ENCODE data around the gene CDK5.
A peak's percentile ranks its signal among the peaks of the same experiment; 100 is the strongest.
"Not testable (repeated sequence)": the region's sequence is repeated elsewhere in the genome, so short reads cannot be mapped to it uniquely, and the experiment has no call there.

Gene CDK5

DNA sequence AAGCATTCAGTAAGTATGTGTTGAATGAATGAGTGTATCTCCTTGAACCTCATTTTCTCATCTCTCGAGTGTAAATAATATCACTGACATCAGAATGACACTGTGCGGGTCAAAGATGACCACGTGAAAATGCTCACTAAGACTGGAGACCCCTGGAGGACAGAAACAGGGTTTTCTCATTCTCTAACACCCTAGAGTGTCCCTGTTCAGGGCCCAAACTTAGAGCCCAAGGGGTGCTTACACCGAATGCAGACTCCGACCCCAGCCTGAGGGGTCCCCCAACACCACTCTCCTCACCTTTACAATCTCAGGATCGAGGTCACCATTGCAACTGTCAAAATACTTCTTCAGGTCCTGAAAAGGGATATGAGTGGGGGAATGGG is 1.4 kb downstream of the CDK5 start:
- no peak for DNase-seq

DNA sequence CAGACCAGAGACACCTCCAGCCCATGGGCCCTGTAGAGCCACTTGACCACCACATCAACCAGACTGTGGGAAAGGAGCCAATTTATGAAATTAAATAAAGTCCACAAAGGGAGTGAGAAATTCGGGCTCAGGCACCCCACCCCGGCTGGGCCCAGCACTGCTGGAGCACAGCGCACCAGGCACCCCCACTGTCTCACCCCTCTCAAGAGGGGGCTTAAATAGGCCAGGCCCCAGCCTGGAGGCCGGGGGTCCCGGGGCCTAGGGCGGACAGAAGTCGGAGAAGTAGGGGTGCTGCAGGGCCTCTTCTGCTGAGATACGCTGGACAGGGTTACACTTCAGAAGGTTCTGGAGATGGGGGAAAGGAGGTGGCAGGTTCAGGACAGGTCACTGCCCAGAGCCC is 3.9 kb downstream of the CDK5 start:
- DNase-seq: no peak

DNA sequence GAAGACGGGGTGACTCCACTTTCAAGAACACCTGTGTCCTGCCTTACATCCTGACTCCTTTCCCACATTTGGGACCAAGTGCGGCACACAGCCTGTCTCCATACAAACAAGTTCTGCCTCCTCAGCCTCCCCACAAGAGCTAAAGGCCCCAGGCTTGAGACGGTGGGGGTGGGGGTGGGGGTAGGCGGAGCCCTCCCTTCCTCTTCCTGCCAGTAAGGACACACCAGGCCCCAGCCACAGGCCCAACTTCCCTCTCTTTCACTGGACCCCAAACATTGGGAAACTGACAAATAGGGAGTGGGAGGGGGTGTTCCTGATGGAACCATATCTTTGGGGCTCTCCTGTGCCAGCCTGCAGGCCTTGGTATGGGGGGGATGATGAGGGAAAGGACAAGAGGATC is 4.6 kb downstream of the CDK5 start:
- DNase-seq: no peak

DNA sequence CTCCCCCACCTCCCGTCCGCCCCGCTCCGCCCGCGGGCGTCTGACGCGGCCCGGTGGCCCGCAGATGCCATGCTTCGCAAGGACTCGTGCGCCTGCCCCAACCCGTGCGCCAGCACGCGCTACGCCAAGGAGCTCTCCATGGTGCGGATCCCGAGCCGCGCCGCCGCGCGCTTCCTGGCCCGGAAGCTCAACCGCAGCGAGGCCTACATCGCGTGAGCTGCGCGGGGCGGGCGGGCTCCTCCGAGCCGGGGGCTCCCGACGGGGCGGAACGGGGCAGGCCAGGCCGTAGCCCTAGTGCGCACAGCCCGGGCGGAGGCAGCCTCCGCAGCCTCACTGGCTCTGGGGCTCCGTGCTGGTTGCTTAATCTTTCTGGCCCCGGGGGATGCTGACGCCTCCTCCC is 6.6 kb downstream of the CDK5 start:
- no peak for DNase-seq

DNA sequence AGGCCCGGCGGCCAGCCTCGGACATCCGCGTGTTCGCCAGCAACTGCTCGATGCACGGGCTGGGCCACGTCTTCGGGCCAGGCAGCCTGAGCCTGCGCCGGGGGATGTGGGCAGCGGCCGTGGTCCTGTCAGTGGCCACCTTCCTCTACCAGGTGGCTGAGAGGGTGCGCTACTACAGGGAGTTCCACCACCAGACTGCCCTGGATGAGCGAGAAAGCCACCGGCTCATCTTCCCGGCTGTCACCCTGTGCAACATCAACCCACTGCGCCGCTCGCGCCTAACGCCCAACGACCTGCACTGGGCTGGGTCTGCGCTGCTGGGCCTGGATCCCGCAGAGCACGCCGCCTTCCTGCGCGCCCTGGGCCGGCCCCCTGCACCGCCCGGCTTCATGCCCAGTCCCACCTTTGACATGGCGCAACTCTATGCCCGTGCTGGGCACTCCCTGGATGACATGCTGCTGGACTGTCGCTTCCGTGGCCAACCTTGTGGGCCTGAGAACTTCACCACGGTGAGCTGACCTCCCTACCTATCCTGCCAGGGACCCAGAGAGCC is 8.7 kb downstream of the CDK5 start:
- DNase-seq: no peak

DNA sequence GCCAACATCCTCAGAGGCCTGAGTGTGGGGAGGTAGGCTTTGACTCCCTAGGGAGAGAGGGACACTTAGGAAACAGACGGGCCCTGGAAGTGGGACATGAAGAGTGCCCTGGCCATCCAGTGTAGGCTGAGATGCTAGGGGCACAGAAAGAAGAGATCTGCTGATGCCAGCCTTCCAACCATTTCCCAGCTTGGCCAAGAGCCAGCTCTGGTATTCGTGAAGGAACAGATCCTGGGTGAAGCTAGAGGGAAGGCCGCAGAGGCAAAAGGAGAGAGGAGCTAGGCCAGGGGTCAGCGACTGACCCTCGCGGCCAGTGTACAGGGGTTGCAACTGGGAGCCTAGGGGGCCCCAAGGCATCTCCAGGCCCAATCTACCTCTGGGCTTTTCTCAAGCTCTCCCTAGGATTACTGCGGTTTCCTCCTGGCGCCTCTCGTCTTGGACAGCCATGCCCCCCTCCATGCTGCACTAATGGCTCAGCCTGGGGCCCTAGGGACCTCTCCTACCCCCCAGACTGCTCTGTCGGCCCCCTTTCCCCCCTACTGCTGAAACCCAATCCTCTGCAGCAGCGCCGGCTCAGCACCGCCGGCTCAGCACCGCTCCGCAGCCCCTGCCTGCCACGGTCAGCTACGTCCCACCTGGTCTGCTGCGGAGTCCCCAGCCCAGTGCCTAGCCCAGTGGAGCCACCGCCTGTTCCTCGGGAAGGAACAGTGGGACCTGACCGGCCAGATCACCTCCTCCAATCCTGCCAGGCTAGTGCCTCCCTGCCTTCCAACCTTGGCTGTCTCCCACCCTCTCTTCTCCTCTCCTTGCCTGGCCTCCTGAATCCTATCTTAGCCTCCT is 9.5 kb downstream of the CDK5 start, which contains the start of gene ASIC3:
Gene ASIC3, plus strand, starts transcription at position 556 of the 840 bp plus-strand sequence. CDS start 355 bp downstream, outside the sequence.
- DNase-seq: no peak

DNA sequence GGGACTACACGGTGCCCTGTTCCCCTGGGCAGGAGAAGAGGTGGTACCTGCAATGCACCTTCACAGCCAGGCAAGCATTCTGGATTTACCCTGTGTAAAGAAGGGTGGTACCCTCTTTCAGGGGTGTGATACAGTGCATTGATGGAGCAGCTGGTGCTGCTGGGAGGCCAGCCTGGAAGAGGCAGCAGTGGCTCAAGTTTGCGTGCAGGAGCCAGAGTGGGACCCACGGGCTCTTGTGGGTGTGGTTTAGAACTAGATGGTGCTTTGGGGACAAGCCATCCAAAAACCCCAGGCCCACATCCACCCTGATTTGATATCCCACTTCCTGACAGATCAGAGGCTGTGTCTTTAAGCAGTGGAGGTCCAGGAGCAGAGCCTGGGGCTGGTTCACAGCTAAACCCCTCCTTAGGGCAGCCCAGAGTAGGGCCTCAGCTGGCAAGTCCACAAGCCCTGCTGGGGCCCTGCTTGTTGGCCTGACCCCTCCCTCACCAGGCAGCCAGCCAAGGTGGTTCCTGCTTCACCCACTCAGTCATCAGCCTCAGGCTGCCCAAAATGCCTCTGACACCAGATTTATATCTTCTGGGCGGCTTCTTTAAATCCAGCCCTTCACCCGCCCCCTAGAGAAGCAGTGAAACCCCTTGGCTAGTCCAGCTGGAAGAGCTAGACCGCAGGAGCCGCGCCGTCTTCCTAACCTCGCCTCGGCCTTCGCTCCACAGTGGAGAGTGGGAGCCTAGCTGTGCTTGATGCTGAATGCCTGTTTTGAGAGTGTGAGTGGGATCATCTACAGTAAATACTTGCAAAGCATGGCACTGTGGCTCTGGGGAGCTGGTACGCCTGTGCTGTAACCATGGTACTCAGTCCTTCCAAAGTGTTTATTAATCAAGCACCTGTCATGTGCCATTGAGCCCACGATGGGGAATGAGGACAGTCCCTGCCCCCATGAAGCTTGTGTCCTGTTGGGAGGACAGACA is 10.8 kb downstream of the CDK5 start:
- DNase-seq: peak; percentile 42 to 51

DNA sequence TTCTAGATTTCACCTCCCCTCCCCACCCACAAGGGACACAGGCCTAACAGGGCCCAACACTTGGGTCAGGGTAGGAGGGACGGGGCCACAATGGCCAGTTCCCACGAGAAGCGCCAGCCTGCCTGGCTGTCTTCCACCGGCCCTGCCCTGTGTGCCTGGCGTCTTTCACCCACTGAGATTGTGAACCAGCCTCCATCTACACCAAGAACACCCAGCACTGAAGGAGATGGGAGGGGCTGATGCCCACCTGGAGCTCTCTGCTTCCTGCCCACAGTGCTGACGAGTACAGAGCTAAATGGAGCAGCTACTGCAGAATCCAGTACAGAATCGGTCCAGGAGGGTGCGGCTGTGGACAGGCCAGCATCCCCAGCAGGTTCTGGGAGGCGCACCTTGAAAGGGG is 11.7 kb downstream of the CDK5 start:
- no peak for DNase-seq

DNA sequence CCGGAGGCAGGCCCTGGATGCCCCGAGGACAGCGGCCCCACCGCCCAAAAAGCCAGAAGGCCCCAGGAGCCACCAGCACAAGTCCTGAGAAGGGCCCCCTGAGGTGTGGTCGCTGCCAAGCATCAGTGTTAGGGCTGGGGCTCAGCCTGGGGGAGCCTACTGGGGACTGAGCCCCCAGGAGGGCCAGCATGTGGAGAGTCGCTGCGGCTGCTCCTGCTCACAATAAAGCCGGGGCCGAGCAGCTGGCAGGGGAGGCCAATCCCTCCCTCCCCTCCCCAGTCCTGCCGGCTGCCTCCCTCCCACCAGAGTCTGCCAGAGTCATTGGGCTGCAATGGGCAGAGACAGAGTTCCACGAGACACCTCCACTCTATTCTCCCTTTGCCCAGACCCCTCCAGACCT is 12.4 kb downstream of the CDK5 start:
- no peak for DNase-seq

DNA sequence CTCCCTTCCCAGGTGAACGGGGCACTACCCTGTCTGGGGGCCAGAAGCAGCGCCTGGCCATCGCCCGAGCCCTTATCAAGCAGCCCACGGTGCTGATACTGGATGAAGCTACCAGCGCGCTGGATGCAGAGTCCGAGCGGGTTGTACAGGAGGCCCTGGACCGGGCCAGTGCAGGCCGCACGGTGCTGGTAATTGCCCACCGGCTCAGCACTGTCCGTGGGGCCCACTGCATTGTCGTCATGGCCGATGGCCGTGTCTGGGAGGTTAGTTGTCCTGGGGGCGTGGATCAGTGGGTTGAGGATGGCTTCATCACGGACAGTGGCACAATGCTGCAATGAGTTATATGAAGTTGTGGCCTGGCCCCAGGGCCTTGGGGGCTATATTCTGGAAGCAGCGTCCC is 13.7 kb downstream of the CDK5 start:
- no peak for DNase-seq

DNA sequence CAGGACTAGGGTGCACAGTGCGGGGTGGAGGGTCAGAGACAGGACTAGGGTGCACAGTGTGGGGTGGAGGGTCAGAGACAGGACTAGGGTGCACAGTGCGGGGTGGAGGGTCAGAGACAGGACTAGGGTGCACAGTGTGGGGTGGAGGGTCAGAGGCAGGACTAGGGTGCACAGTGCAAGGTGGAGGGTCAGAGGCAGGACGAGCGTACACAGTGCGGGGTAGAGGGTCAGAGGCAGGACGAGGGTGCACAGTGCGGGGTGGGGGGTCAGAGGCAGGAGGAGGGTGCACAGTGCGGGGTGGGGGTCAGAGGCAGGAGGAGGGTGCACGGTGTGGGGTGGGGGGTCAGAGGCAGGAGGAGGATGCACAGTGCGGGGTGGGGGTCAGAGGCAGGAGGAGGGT is 14.2 kb downstream of the CDK5 start:
- not testable (repeated sequence) for DNase-seq

DNA sequence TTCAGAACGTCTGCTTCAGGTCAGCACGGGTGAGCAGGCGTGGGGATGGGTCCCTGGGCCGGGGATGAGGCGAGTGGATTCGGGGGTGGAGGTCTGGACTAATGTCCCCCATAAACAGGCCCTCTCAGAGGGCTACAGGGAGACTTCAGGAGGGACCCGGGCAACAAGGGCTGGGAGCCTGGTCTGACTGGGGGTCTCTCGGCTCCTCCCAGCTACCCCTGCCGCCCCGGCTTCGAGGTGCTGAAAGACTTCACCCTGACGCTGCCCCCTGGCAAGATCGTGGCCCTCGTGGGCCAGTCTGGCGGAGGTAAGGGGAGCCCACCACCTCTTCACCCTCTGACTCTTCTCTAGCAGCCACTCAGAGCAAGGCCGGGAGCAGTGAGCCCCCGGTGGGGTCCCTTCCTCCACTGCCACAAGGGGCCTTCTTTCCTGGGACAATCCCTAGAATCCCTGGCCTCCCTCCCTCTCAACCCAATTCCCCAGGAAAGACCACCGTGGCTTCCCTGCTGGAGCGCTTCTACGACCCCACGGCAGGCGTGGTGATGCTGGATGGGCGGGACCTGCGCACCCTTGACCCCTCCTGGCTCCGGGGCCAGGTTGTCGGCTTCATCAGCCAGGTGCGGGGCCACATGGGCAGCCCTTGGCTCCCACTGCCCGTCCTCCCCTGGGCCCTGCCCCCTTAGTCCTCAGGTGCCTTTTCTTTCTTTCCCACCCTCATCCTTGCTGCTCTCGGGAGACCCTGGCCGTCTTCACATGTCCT is 16.9 kb downstream of the CDK5 start:
- no peak for DNase-seq

DNA sequence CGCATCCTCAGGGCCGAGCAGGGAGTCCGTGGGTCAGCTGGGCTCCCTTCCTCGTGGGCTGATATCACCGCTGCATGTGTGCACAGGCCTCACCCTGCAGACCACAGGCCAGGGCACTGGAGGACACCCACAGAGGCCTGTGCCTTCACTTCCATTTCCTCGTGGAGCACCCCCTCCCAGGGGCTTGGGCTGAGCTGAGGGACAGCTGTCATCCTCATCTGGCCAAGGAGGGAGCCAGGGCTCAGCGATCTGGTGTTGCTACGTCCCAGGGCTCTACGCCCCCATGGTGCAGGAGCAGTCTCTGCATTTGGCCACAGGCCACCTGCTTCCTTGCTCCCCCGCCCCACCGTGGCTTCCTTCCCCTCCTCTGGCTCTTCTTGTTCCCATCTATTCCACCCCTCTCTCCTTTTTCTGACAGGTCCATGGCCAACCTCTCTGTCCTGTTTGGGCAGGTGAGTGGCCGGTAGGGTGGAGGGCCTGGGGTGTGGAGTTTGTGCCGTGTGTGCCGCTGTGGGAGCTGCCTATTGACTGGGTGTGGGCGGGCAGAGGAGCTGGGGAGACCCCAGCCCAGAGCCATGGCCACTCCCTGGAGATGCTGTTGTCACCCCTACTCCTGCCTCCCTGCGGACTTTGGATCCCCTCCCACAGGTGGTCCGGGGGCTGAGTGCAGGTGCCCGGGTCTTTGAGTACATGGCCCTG is 17.7 kb downstream of the CDK5 start:
- DNase-seq: no peak

DNA sequence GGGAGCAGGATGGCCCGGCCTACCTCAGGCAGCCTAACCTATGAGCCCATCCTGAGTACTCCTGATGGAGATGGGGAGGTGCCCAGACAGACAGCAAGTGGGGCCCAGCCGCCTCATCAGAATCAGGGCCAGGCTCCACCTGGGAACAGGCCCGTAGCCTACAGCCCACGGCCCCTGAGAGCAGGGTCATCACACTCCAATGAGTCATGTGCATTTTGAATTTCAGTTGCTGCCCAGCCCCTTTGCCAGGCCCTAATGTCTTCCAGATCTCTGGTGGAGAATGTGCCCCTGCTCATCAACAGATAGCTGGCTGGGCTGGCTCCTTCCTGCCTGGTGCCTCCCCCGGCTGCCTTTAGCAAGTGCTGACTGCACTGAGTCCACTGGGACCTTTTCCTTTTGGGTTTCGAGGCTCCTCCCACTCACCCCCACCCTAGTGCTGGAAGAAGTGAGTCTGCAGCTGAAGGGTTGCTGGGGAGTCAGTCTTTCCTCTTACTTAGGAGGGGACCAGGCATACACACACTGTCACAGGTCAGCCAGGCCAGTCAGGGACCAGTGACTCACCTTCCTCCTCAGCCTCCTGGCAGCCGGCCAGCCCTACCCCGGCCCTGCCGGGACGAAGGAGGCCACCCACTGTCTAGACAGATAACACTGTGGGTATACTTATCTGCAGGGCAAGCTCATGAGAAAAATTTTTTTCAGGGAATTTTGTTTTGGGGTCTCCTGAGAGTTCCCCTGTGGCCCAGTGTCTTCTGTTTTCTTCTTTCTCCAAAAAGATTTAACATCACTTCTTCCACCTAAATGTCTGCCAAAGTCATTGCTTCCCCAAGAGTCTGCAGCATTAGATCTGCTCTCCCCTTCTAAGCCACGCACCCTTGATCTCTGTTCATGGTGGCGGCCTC is 18.5 kb downstream of the CDK5 start:
- DNase-seq: no peak

DNA sequence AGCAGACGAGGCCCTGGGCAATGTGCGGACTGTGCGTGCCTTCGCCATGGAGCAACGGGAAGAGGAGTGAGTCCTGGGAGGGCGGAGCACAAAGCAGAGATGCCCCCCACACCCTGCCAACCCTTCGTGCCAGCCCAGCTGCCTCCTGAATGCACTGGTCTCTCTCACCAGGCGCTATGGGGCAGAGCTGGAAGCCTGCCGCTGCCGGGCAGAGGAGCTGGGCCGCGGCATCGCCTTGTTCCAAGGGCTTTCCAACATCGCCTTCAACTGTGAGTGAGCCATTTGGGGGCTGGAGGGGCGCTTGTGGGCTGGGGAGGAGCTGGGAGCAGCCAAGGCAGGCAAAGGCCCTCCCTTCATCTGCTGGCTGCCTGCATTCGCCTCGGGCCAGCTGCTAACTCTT is 21.8 kb downstream of the CDK5 start:
- no peak for DNase-seq

DNA sequence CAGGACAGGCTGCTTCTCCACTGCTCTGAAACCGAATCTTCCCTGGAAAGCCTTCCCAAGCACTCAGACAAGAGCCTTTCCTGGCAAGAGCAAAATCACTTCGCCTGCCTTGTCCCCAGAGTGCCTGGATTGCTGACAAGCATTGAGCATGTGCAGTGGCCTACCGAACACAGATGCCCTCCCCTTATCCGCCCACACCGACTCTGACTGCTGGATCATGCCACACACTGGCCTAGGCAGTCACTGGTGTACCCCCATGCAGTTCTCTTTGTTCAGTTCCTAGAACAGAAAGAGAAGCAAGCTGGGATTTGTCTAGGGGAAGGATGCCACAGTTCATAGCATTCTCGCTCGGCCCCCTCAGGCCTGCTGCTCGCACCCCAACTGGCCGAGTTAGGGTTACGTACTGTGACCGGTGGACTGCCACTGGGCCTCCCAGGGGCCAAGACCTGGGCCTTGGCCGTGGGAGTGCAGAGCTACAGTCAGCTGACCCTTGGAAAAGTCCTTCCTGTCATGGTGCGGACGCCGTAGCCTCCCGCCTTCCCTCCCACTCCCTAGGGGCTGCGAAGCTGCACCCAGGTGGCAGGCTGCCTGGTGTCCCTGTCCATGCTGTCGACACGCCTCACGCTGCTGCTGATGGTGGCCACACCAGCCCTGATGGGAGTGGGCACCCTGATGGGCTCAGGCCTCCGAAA is 22.5 kb downstream of the CDK5 start:
- no peak for DNase-seq

DNA sequence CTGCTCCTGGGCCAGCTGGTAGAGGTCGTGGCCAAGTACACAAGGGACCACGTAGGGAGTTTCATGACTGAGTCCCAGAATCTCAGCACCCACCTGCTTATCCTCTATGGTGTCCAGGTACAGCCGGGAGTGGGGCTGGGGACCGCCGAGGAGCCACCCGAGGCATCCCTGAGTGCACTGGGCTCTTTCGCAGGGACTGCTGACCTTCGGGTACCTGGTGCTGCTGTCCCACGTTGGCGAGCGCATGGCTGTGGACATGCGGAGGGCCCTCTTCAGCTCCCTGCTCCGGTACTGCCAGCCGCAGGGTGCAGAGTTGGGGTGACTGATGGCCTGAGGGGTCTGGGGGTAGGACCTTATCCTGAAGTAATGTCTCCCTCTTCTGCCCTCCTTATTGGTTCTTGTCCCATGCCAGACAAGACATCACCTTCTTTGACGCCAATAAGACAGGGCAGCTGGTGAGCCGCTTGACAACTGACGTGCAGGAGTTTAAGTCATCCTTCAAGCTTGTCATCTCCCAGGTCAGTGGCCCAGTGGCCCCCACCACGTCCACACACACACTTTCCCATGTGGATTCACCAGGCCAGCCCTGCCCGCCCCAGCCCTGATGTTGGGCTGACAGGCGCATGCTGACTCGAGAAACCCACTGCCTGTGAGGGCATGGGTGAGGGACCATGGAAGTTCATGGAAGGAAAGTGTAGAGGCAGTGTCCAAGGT is 23.2 kb downstream of the CDK5 start:
- DNase-seq: no peak

DNA sequence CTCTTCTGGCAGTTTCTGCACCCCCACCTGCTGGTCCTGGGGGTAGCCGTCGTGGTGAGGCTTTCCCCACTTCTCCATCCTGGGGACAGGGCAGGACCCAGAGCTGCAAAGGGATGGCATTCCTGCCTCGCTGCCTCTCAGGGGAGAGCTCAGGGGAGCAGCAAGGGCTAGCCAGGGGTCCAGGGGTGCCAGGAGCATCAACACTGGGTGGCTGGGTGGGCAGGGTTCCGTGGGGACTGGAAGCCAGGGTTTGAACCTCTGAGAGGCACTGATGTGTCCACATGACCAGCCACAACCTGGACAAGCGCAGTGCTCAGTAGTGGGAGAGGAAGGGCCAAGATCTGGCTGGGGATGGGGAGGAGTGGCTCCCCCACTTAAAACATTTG is 23.8 kb downstream of the CDK5 start:
- DNase-seq: no peak

DNA sequence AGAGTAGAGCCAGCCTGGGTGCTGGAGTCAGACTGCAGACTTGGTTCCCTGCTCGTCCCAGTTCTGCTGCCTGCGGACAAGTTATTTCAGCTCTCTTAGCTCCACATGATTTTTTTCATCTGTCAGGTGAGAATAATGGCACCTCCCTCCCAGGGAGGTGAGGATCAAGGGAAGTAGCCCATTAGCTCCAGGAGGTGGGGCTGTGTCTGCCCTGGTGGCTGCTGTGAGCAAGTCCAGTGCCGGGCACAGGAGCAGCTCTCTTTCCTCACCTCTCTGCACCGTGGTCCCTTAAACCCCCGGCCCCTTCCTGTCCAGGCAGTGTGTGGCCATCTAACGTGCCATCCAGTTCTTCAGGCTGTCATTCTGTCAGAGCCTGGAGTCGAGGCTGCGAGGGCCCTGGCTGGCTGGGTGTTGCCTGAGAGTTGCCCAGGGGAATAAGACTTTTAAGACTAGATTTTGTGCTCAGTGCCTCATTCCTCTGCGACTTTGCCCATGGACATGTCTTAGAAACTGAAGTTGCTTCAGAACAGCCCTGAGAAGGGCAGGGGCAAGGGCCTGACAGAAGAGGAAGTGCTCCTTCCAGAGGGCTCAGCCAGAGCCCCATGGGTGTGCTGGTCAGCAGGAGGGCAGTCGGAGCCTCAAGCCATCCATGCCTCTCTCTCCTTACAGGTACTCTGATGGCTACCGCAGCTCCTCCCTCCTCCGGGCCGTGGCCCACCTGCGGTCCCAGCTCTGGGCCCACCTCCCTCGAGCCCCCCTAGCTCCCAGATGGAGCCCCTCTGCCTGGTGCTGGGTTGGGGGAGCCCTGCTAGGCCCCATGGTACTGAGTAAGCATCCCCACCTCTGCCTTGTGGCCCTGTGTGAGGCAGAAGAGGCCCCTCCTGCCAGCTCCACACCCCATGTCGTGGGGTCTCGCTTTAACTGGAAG is 24.5 kb downstream of the CDK5 start:
- DNase-seq: no peak
